Measurements from ENCODE around the gene ZFP90.

GRCh38 chr16:68526782-68527145 lies 12.3 kb upstream of the ZFP90 start:
- TF ChIP-seq POLR2A (IDR thresholded peaks at IDR 0.05) (no peak), CTCF (IDR thresholded peaks at IDR 0.05 in 4 of 5, conservative IDR thresholded peaks at IDR 0.05 in 1 of 5) (no peak)

Data from gastrocnemius medialis (tissue), 4 donors.